Upper lobe of right lung (tissue), 1 donor: ENCODE data around the gene PKD1L1. TPM values are rescaled to one million over a fixed set of nuclear protein-coding genes. Genes with fewer than 3 reads are reported as not detected.
"Not testable (repeated sequence)": the region's sequence is repeated elsewhere in the genome, so short reads cannot be mapped to it uniquely, and the experiment has no call there.

Source experiments
- ATAC-seq: fragments of 200-7000 bp; cut with Tn5 transposase; one replicate; pipeline ENCODE4 v1.9.1; 2020; ENCODE audit warnings: mild to moderate bottlenecking, moderate library complexity
- DNase-seq: peaks from one replicate; pipeline ENCODE4 v3.0.0-alpha.2; 2020
- H3K27ac ChIP-seq: fragments of 200-600 bp; one replicate; pipeline ENCODE4 v1.8.0; 2022
- H3K27me3 ChIP-seq: fragments of 200-600 bp; one replicate; pipeline ENCODE4 v1.8.0; 2022; ENCODE audit warnings: mild to moderate bottlenecking
- H3K36me3 ChIP-seq: fragments of 200-600 bp; one replicate; pipeline ENCODE4 v1.8.0; 2022
- H3K4me1 ChIP-seq: fragments of 200-600 bp; one replicate; pipeline ENCODE4 v1.8.0; 2022
- H3K4me3 ChIP-seq: fragments of 200-600 bp; one replicate; pipeline ENCODE4 v1.8.0; 2022; ENCODE audit warnings: mild to moderate bottlenecking
- H3K9me3 ChIP-seq: fragments of 200-600 bp; one replicate; pipeline ENCODE4 v1.8.0; 2022
- CTCF ChIP-seq: fragments of 200-600 bp; IDR thresholded peaks from one replicate; pipeline ENCODE4 v1.8.0; 2022; ENCODE audit warnings: antibody characterized with exemption
- intact Hi-C: fragments of 100-400 bp; cut with DNase I; formaldehyde crosslinking; loops from one replicate; pipeline ENCODE4 v1.11.0; 2022
- total RNA-seq: library from RNA; stranded (reverse); fragmentation: NEBNext Ultra II Directional; extraction: Animal tissue kit (Norgen Biotek cat#: 25700); gene quantifications from one replicate; pipeline ENCODE4 v1.2.1, GENCODE V29; 2021
- donor health status: DM: no; HTN: yes; CAD: no; lungs with severe emphysema.

The PKD1L1 gene
- total RNA-seq, 1 donor from 2014 or later, result 1.0 TPM

- H3K4me3 ChIP-seq, result no peak overlapping the region
- no peaks in the 10 kb centered on the region for H3K36me3 ChIP-seq
- H3K4me1 ChIP-seq, result no peaks in the 10 kb centered on the region
- H3K9me3 ChIP-seq, result no peaks in the 10 kb centered on the region
- H3K27me3 ChIP-seq, result no peaks in the 10 kb centered on the region
- ATAC-seq, result no peak
- no peak for DNase-seq
- intact Hi-C loops, result no loop called here
- no peak overlapping the region for H3K27ac ChIP-seq
- TF ChIP-seq CTCF, result no peak
These were observed 42.3 kb upstream of the PKD1L1 start for GRCh38 chr7:47990592-47990991.

- H3K36me3 ChIP-seq, DNase-seq, intact Hi-C loops, H3K27me3 ChIP-seq, H3K4me3 ChIP-seq, H3K9me3 ChIP-seq, H3K4me1 ChIP-seq, H3K27ac ChIP-seq, ATAC-seq: not testable (repeated sequence)
These were observed 41.5 kb upstream of the PKD1L1 start for GRCh38 chr7:47989607-47990400.

- H3K4me1 ChIP-seq, result no peaks in the 10 kb centered on the region
- intact Hi-C loops, result no loop called here
- peak; percentile 28 for TF ChIP-seq CTCF
- no peak overlapping the region for H3K4me3 ChIP-seq
- no peaks in the 10 kb centered on the region for H3K36me3 ChIP-seq
- no peaks in the 10 kb centered on the region for H3K27me3 ChIP-seq
- H3K27ac ChIP-seq, result no peak overlapping the region
- DNase-seq (no peak), ATAC-seq (no peak)
- no peaks in the 10 kb centered on the region for H3K9me3 ChIP-seq
These were observed 40.5 kb upstream of the PKD1L1 start for GRCh38 chr7:47988496-47989386.

GRCh38 chr7:47982610-47983009, 34.3 kb upstream of the PKD1L1 start:
- DNase-seq, result no peak
- H3K9me3 ChIP-seq, result no peaks in the 10 kb centered on the region
- peaks cover 11% of the 10 kb centered on the region for H3K4me1 ChIP-seq
- H3K4me3 ChIP-seq, result no peak overlapping the region
- no peaks in the 10 kb centered on the region for H3K27me3 ChIP-seq
- no peak for TF ChIP-seq CTCF
- peaks cover 8% of the 10 kb centered on the region for H3K36me3 ChIP-seq
- ATAC-seq, result no peak
- intact Hi-C loops, result no loop called here
- no peak overlapping the region for H3K27ac ChIP-seq

GRCh38 chr7:47980648-47981047, 32.4 kb upstream of the PKD1L1 start:
- intact Hi-C loops, ATAC-seq: not testable (repeated sequence)
- H3K4me1 ChIP-seq, result peaks cover 11% of the 10 kb centered on the region

GRCh38 chr7:47979832-47980181, 31.5 kb upstream of the PKD1L1 start:
- DNase-seq, result no peak
- peaks cover 11% of the 10 kb centered on the region for H3K4me1 ChIP-seq
- ATAC-seq, result no peak
- H3K4me3 ChIP-seq, result peak overlapping the region; percentile 80
- H3K36me3 ChIP-seq, result peaks cover 36% of the 10 kb centered on the region
- no peaks in the 10 kb centered on the region for H3K27me3 ChIP-seq
- peak overlapping the region; percentile 82 for H3K27ac ChIP-seq
- intact Hi-C loops, result no loop called here
- no peak for TF ChIP-seq CTCF
- no peaks in the 10 kb centered on the region for H3K9me3 ChIP-seq

More at GRCh38 chr7:47980648-47981047, 32.4 kb upstream of the PKD1L1 start:
- not testable (repeated sequence) for H3K27me3 ChIP-seq, H3K27ac ChIP-seq, H3K9me3 ChIP-seq, H3K4me3 ChIP-seq, DNase-seq
- peaks cover 27% of the 10 kb centered on the region for H3K36me3 ChIP-seq
